22Rv1 (cell line): ENCODE results near the gene FAM168B.

ENCODE experiments used
- CTCF ChIP-seq: fragments of 450-650 bp; IDR thresholded peaks from 2 replicates; pipeline ENCODE4 v1.5.1; 2017; ENCODE audit warnings: mild to moderate bottlenecking
- ZFX ChIP-seq: fragments of 450-650 bp; IDR thresholded peaks from 2 replicates; pipeline ENCODE4 v1.6.1; 2017; ENCODE audit warnings: antibody characterized with exemption, borderline replicate concordance

GRCh38 chr2:131046028-131046917, 47.0 kb downstream of the FAM168B start:
- TF ChIP-seq CTCF (no peak), ZFX (no peak)
